BE2C (cell line): ENCODE data around the gene PLEK.

Source experiments
- DNase-seq: peaks from one replicate; pipeline ENCODE4 v3.0.0-alpha.2; 2020
- H3K27me3 ChIP-seq: fragments of 250-450 bp; sonication (Bioruptor Pico); 2 replicates; pipeline ENCODE4 v1.5.1; 2020; ENCODE audit warnings: mild to moderate bottlenecking
- H3K36me3 ChIP-seq: fragments of 250-450 bp; sonication (Bioruptor Pico); 2 replicates; pipeline ENCODE4 v1.5.1; 2020; ENCODE audit warnings: mild to moderate bottlenecking
- H3K4me1 ChIP-seq: fragments of 250-450 bp; sonication (Bioruptor Pico); 2 replicates; pipeline ENCODE4 v1.5.1; 2020
- H3K4me3 ChIP-seq: 2 replicates; pipeline ENCODE4 v1.5.1; 2011; ENCODE audit warnings: low read depth, low read length
- H3K9me3 ChIP-seq: fragments of 250-450 bp; sonication (Bioruptor Pico); 2 replicates; pipeline ENCODE4 v1.5.1; 2020
- TF ChIP-seq, protein P1 (sequence below): IDR thresholded peaks from 2 replicates; pipeline ENCODE4 v1.5.1; 2012; ENCODE audit warnings: mild to moderate bottlenecking, low read depth, low read length

The PLEK gene

DNA sequence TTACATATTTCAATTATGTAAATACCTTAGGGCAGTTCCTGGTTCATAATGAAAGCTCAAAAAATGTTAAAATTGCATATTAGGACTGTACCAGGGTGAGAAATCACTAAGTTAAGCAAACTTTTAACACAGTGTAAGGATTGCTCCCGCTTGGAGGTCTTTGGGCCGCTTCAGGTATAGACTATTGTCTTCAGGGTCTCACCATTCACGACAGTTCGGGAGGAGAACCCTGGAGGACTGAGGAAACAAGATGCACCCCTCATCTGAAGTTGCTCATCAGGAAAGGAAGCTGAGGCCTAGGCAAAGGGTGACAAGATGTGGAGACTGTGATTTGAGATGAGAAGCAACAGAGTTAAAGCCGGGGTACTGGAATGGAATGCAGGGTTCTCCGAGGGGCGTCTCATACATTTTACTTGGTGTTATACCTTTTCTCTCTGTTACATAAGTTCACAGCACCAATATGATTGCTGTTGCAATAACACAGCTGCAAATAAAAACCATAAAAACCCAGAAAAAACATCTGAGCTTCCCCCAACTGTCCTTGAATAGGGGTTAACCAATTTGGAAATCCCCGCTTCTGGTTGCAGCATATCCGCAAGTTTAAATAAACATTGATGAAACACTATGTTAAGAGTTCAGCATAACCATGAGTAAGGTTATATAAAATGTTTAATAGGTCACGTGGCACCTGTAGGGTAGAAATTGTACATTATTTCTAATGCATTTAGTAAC is 61.9 kb downstream of the PLEK start:
- TF ChIP-seq, protein P1, sequence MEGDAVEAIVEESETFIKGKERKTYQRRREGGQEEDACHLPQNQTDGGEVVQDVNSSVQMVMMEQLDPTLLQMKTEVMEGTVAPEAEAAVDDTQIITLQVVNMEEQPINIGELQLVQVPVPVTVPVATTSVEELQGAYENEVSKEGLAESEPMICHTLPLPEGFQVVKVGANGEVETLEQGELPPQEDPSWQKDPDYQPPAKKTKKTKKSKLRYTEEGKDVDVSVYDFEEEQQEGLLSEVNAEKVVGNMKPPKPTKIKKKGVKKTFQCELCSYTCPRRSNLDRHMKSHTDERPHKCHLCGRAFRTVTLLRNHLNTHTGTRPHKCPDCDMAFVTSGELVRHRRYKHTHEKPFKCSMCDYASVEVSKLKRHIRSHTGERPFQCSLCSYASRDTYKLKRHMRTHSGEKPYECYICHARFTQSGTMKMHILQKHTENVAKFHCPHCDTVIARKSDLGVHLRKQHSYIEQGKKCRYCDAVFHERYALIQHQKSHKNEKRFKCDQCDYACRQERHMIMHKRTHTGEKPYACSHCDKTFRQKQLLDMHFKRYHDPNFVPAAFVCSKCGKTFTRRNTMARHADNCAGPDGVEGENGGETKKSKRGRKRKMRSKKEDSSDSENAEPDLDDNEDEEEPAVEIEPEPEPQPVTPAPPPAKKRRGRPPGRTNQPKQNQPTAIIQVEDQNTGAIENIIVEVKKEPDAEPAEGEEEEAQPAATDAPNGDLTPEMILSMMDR, result no peak
- no peaks in the 10 kb centered on the region for H3K4me1 ChIP-seq
- H3K27me3 ChIP-seq, result no peaks in the 10 kb centered on the region
- no peak overlapping the region for H3K4me3 ChIP-seq
- no peaks in the 10 kb centered on the region for H3K36me3 ChIP-seq
- DNase-seq, result no peak
- H3K9me3 ChIP-seq, result no peaks in the 10 kb centered on the region

DNA sequence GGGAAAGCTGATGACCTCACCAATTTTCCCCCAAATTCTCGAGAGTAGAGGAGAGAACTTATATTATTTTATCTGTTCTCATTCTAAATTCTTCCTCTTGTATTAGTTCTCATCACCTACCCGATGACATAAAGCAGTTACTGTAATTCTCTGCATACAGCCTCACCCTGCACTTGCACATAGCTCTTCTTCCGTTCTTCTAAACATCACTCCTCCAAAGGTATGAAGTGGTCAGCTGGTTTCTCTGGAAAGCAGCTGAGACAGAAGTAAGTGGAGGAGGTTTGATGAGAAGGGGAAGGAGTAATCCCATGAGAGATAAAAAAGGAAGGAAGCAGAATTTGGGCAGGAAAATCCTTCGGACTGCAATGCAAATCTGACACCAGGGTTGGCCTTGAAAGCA is 63.0 kb downstream of the PLEK start:
- H3K4me1 ChIP-seq, result no peaks in the 10 kb centered on the region
- H3K9me3 ChIP-seq, result no peaks in the 10 kb centered on the region
- TF ChIP-seq, protein P1, result no peak
- H3K4me3 ChIP-seq, result no peak overlapping the region
- no peaks in the 10 kb centered on the region for H3K36me3 ChIP-seq
- DNase-seq, result no peak
- H3K27me3 ChIP-seq, result no peaks in the 10 kb centered on the region

DNA sequence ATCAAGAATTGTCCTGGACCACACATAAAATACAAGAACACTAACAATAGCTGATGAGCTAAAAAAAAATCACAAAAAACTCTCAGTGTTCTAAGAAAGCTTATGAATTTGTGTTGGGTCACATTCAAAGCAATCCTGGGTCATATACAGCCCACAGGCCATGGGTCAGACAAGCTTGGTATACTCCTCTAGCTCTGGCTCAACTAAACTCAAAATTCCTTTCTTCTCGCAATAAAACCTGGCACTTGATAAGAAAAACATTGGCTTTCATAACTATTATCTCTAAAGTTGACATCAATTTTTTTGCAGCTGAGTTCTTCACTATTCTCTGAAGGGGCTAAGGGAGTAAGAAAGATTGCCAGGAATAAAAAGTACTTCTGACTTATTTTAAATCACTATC is 63.7 kb downstream of the PLEK start:
- H3K36me3 ChIP-seq, result no peaks in the 10 kb centered on the region
- TF ChIP-seq, protein P1, result no peak
- no peaks in the 10 kb centered on the region for H3K27me3 ChIP-seq
- H3K4me1 ChIP-seq, result no peaks in the 10 kb centered on the region
- H3K9me3 ChIP-seq, result no peaks in the 10 kb centered on the region
- H3K4me3 ChIP-seq, result no peak overlapping the region
- no peak for DNase-seq

DNA sequence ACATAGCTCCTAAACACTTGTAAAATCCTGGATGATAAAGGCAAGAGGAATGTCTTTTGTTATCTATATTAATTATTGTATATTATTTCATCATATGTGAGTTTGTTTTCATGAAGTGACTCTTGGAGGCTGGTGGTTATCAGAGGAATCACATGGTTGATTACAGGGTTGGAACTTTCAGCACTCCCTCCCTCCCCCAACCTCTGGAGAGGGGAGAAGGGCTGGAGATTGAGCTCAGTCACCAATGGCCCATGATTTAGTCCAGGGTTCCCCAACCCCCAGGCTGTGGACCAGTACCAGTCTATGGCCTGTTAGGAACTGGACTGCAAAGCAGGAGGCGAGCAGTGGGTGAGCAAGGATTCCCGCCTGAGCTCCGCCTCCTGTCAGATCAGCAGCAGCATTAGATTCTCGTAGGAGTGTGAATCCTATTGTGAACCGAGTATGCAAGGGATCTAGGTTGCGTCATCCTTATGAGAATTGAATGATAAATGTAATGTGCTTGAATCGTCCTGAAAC is 64.3 kb downstream of the PLEK start:
- H3K4me3 ChIP-seq, result no peak overlapping the region

DNA sequence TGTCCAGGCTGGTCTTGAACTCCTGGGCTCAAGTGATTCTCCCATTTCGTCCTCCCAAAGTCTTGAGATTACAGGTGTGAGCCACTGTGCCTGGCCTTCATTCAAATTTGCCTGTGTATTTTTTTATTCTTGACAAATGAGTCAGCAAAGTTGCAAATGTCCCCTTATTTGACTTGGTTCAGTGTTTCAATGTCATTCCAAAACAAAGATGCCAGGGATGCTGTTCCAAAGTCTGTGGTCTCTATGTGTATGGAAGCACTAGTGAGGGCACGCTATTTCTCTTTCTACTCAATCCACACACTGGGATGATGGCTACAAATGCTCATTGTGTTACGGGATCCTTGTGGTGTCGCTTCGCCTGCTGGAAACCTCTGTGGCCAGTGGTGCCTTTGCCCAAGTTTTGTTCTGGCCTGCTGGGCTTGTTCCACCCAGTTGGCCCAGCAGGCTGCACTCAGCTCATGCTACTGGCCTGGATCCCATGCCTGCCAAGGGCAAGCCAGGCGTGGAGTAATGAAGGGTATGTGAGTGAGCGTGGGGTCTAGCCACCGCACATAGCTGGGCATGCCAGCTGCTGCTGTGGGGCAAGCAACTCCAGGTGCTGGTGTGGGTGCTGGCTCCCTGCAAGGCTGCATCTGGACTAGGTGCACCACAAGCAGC is 66.4 kb downstream of the PLEK start:
- Histone ChIP-seq H3K27me3 (no peaks in the 10 kb centered on the region), H3K4me3 (no peak overlapping the region), H3K9me3 (no peaks in the 10 kb centered on the region), H3K36me3 (no peaks in the 10 kb centered on the region), H3K4me1 (no peaks in the 10 kb centered on the region)
- TF ChIP-seq, protein P1, result no peak
- no peak for DNase-seq

More for the DNA sequence above, 64.3 kb downstream of the PLEK start:
- Histone ChIP-seq H3K36me3 (no peaks in the 10 kb centered on the region), H3K27me3 (no peaks in the 10 kb centered on the region), H3K9me3 (no peaks in the 10 kb centered on the region), H3K4me1 (no peaks in the 10 kb centered on the region)
- TF ChIP-seq, protein P1, result no peak
- no peak for DNase-seq
